GM12878 (cell line): ENCODE results near the gene ARL11. TPM values are rescaled to one million over a fixed set of nuclear protein-coding genes. Genes with fewer than 3 reads are reported as not detected.

Experiments
- ATAC-seq: fragments of 200-7000 bp; cut with Tn5 transposase; 3 replicates; pipeline ENCODE4 v1.9.1; 2020; ENCODE audit warnings: mild to moderate bottlenecking, moderate library complexity
- BruUV-seq: library from RNA; stranded (reverse); fragments of 400-500 nt; replicated peaks from 2 replicates; lab custom pipeline; 2021; lab: Mats Ljungman, UMichigan
- CTCF ChIA-PET: fragments of 300-600 bp; sonication (Branson Sonifier 250); formaldehyde crosslinking; extraction: SDS; loops from one replicate; lab custom pipeline; 2021; ENCODE audit warnings: inconsistent platforms; lab: Yijun Ruan, JAX
- POLR2A ChIA-PET: fragments of 350-600 bp; formaldehyde crosslinking; extraction: SDS; loops from one replicate; lab custom pipeline; 2021; ENCODE audit warnings: inconsistent platforms; lab: Charles Lee
- RAD21 ChIA-PET: fragments of 300-600 bp; sonication (Branson Sonifier 250); formaldehyde crosslinking; loops from one replicate; lab custom pipeline; 2023; ENCODE audit warnings: antibody characterized with exemption; ENCODE audit not compliant: unreplicated experiment; lab: Charles Lee
- SMC1A ChIA-PET: fragments of 300-600 bp; sonication (Branson Sonifier 250); formaldehyde crosslinking; loops from one replicate; lab custom pipeline; 2023; ENCODE audit not compliant: unreplicated experiment, uncharacterized antibody; lab: Charles Lee
- DNase-seq: peaks from one replicate; pipeline ENCODE4 v3.0.0-alpha.2; 2011; ENCODE audit warnings: low read depth, low spot score
- FAIRE-seq: peaks from 3 replicates; lab custom pipeline; 2011; peaks lifted over from hg19 to GRCh38; lab: Jason Lieb, UNC
- H2AFZ ChIP-seq: 2 replicates; pipeline ENCODE4 v1.6.0; 2011; ENCODE audit warnings: low read depth, low read length, control low read depth; ENCODE audit not compliant: control insufficient read depth
- H3K27ac ChIP-seq: 2 replicates; pipeline ENCODE4 v1.5.1; 2011; ENCODE audit warnings: control low read depth; ENCODE audit not compliant: control insufficient read depth, insufficient read depth
- H3K27me3 ChIP-seq, 2 experiments: replicated peaks in 1 of 2; 2 replicates each; pipeline versions ENCODE4 v1.6.0 to v1.6.1; 2011; ENCODE audit warnings: low read length in 1 of 2; ENCODE audit not compliant: control insufficient read depth in 2 of 2, insufficient read depth in 2 of 2
- H3K36me3 ChIP-seq, 2 experiments: 2 replicates each; pipeline ENCODE4 v1.5.1; 2011; ENCODE audit warnings: low read length in 1 of 2; ENCODE audit not compliant: control insufficient read depth in 2 of 2, insufficient read depth in 2 of 2
- H3K4me1 ChIP-seq: 2 replicates; pipeline ENCODE4 v1.6.1; 2011; ENCODE audit warnings: mild to moderate bottlenecking, low read length, moderate library complexity, mixed read lengths; ENCODE audit not compliant: control insufficient read depth, insufficient read depth
- H3K4me2 ChIP-seq: 2 replicates; pipeline ENCODE4 v1.6.0; 2011; ENCODE audit warnings: control low read depth; ENCODE audit not compliant: control insufficient read depth, insufficient read depth
- H3K4me3 ChIP-seq: fragments of 200-600 bp; sonication (generic); 2 replicates; pipeline ENCODE4 v1.5.1; 2016
- H3K79me2 ChIP-seq: 2 replicates; pipeline ENCODE4 v1.6.0; 2011; ENCODE audit warnings: low read length; ENCODE audit not compliant: control insufficient read depth, insufficient read depth
- H3K9ac ChIP-seq: 2 replicates; pipeline ENCODE4 v1.8.0; 2011; ENCODE audit warnings: low read length, control low read depth, mixed read lengths; ENCODE audit not compliant: control insufficient read depth, insufficient read depth
- H3K9me3 ChIP-seq: replicated peaks from 3 replicates; pipeline ENCODE4 v1.5.1; 2011; ENCODE audit warnings: mild to moderate bottlenecking, low read length; ENCODE audit not compliant: control insufficient read depth, insufficient read depth
- H4K20me1 ChIP-seq: 2 replicates; pipeline ENCODE4 v1.6.0; 2011; ENCODE audit not compliant: control insufficient read depth, insufficient read depth
- BCL3 ChIP-seq: IDR thresholded peaks from 2 replicates; pipeline ENCODE4 v1.6.1; 2011; ENCODE audit warnings: borderline replicate concordance, low read depth, mild to moderate bottlenecking, moderate library complexity, low read length; ENCODE audit not compliant: insufficient read depth, poor library complexity, severe bottlenecking
- CBFB ChIP-seq: IDR thresholded peaks from 2 replicates; pipeline ENCODE4 v1.6.1; 2016; ENCODE audit warnings: antibody characterized with exemption, low read depth
- E4F1 ChIP-seq: fragments of 450-650 bp; IDR thresholded peaks from 2 replicates; pipeline ENCODE4 v1.6.1; 2018; ENCODE audit warnings: borderline replicate concordance, mild to moderate bottlenecking; ENCODE audit not compliant: partially characterized antibody
- KAT2A ChIP-seq: conservative IDR thresholded peaks from 2 replicates; pipeline ENCODE4 v1.6.1; 2011; ENCODE audit warnings: low read depth, low read length; ENCODE audit not compliant: control insufficient read depth
- MXI1 ChIP-seq: fragments of 150-350 bp; IDR thresholded peaks from 2 replicates; pipeline ENCODE4 v1.6.1; 2011; ENCODE audit warnings: low read depth, mild to moderate bottlenecking, inconsistent platforms, low read length, improper control_type of control experiment
- SMAD1 ChIP-seq: fragments of 450-650 bp; IDR thresholded peaks from 2 replicates; pipeline ENCODE4 v1.6.1; 2018; ENCODE audit warnings: mild to moderate bottlenecking, low read depth; ENCODE audit not compliant: partially characterized antibody
- SRF ChIP-seq, 2 experiments: IDR thresholded peaks; 2 replicates each; pipeline ENCODE4 v1.6.1; 2011; ENCODE audit warnings: low read depth in 2 of 2, low read length in 2 of 2, mild to moderate bottlenecking in 1 of 2, moderate library complexity in 1 of 2
- TAF1 ChIP-seq: IDR thresholded peaks from 2 replicates; pipeline ENCODE4 v1.6.1; 2011; ENCODE audit warnings: mild to moderate bottlenecking, low read depth, low read length, borderline replicate concordance
- TCF3 ChIP-seq: IDR thresholded peaks from 2 replicates; pipeline ENCODE4 v1.6.1; 2012; ENCODE audit warnings: low read depth, mild to moderate bottlenecking, low read length, borderline replicate concordance; ENCODE audit not compliant: insufficient read depth
- WGBS: methylation state at CpG from one replicate; pipeline ENCODE4 v1.1.6; 2016; ENCODE audit warnings: low lambda C conversion rate; ENCODE audit not compliant: insufficient replicate concordance, insufficient coverage; ENCODE audit errors: missing lambda C conversion rate; 5-methylcytosine and 5-hydroxymethylcytosine counted together
- in situ Hi-C: fragments of 300-500 bp; cut with MboI; formaldehyde crosslinking; loops from 9 replicates; pipeline ENCODE4 v1.14.3; 2018; ENCODE audit warnings: mixed read lengths
- intact Hi-C: fragments of 100-400 bp; cut with micrococcal nuclease; formaldehyde crosslinking; loops from one replicate; pipeline ENCODE4 v1.14.2; 2022; ENCODE audit not compliant: unreplicated experiment
- polyA plus RNA-seq, 11 experiments: library from polyadenylated mRNA; depleted of rRNA in 4 of 11; unstranded in 6 of 11; stranded (reverse) in 5 of 11; fragments of >200 nt; fragmentation: Nextera tagmentation in 4 of 11; fragmentation: Illumina TruSeq in 1 of 11; extraction: Ambion mirVana in 4 of 11; extraction: Trizol in 1 of 11; gene quantifications; 1 replicate in 1 of 11; 2 replicates in 10 of 11; pipeline versions ENCODE4 v1.2.1 to v1.2.3, GENCODE V29; 2011 to 2016; ENCODE audit warnings: inconsistent platforms in 2 of 11, missing spikeins in 2 of 11, low read depth in 1 of 11
- total RNA-seq, 4 experiments: library from RNA; depleted of rRNA in 3 of 4; stranded (reverse); fragments of >200 nt in 3 of 4; fragmentation: Illumina TruSeq in 1 of 4; extraction: Trizol in 1 of 4; gene quantifications; 2 replicates each; pipeline versions ENCODE4 v1.2.1 to v1.2.3, GENCODE V29; 2013 to 2021
- TF ChIP-seq, protein P1 (sequence below): IDR thresholded peaks from 2 replicates; pipeline ENCODE4 v1.6.1; 2011; ENCODE audit warnings: low read depth, low read length, improper control_type of control experiment, borderline replicate concordance
- TF ChIP-seq, protein P2 (sequence below), 3 experiments: IDR thresholded peaks in 2 of 3; conservative IDR thresholded peaks in 1 of 3; 2 replicates each; pipeline ENCODE4 v1.5.1; 2011; ENCODE audit warnings: low read depth in 3 of 3, low read length in 3 of 3, mild to moderate bottlenecking in 3 of 3, control low read depth in 2 of 3, moderate library complexity in 2 of 3, inconsistent platforms in 1 of 3, mixed read lengths in 1 of 3; ENCODE audit not compliant: control insufficient read depth in 2 of 3, insufficient read depth in 1 of 3; ENCODE audit errors: extremely low read depth in 1 of 3

ARL11 gene
- total and polyA plus RNA-seq, 10 of the 15 experiments (the other 5 are each of a cell fraction or from before 2014, with no cell fraction given) = 2.0 to 7.2 (median 4.4) TPM

GRCh38 chr13:49678191-49678914, 50.0 kb downstream of the ARL11 start:
- ChIA-PET CTCF (interaction anchor here (1.8 kb wide), 1 partner anchor 113 kb away, joined by 12 read pairs; no protein-coding TSS in a partner anchor), RAD21 (interaction anchor here (0.5 kb wide), 1 partner anchor 115 kb away, joined by 3 read pairs; no protein-coding TSS in a partner anchor), SMC1A (interaction anchor here (1.1 to 1.6 kb wide), 3 partner anchors 11 to 166 kb away, joined by 3 to 9 read pairs (median 4); no protein-coding TSS in a partner anchor), POLR2A (no interaction called here)
- H3K4me1 ChIP-seq = peaks cover 4% of the 10 kb centered on the region
- H3K9ac ChIP-seq = no peak overlapping the region
- no peaks in the 10 kb centered on the region for H3K36me3 ChIP-seq
- in situ Hi-C loops (no loop called here), intact Hi-C loops (no loop called here)
- H2AFZ ChIP-seq = no peak overlapping the region
- no TSS peak for BruUV-seq
- no peak for DNase-seq
- H3K79me2 ChIP-seq = peaks cover 3% of the 10 kb centered on the region
- no peak for TF ChIP-seq MXI1
- TF ChIP-seq TAF1 = no peak
- TF ChIP-seq, protein P1, sequence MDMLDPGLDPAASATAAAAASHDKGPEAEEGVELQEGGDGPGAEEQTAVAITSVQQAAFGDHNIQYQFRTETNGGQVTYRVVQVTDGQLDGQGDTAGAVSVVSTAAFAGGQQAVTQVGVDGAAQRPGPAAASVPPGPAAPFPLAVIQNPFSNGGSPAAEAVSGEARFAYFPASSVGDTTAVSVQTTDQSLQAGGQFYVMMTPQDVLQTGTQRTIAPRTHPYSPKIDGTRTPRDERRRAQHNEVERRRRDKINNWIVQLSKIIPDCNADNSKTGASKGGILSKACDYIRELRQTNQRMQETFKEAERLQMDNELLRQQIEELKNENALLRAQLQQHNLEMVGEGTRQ = no peak
- TF ChIP-seq BCL3 = no peak
- TF ChIP-seq SRF (IDR thresholded peaks at IDR 0.05; ENCODE audit: low read depth in 2 of 2, low read length in 2 of 2) = no peak
- TF ChIP-seq, protein P2, sequence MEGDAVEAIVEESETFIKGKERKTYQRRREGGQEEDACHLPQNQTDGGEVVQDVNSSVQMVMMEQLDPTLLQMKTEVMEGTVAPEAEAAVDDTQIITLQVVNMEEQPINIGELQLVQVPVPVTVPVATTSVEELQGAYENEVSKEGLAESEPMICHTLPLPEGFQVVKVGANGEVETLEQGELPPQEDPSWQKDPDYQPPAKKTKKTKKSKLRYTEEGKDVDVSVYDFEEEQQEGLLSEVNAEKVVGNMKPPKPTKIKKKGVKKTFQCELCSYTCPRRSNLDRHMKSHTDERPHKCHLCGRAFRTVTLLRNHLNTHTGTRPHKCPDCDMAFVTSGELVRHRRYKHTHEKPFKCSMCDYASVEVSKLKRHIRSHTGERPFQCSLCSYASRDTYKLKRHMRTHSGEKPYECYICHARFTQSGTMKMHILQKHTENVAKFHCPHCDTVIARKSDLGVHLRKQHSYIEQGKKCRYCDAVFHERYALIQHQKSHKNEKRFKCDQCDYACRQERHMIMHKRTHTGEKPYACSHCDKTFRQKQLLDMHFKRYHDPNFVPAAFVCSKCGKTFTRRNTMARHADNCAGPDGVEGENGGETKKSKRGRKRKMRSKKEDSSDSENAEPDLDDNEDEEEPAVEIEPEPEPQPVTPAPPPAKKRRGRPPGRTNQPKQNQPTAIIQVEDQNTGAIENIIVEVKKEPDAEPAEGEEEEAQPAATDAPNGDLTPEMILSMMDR (IDR thresholded peaks at IDR 0.05 in 2 of 3, conservative IDR thresholded peaks at IDR 0.05 in 1 of 3; ENCODE audit: control insufficient read depth in 2 of 3, extremely low read depth in 1 of 3, insufficient read depth in 1 of 3, low read depth in 3 of 3, low read length in 3 of 3) = no peak
- no peak for TF ChIP-seq E4F1
- TF ChIP-seq KAT2A = no peak
- TF ChIP-seq SMAD1 = no peak
- no peak for TF ChIP-seq CBFB
- no peak for TF ChIP-seq TCF3
- no peak for ATAC-seq
- no peaks in the 10 kb centered on the region for H3K27me3 ChIP-seq
- 97% methylated on average over 43 of the region's 48 CpGs for WGBS
- no peak overlapping the region for H3K4me2 ChIP-seq
- H3K27ac ChIP-seq = no peak overlapping the region
- H3K9me3 ChIP-seq = no peaks in the 10 kb centered on the region
- H4K20me1 ChIP-seq = no peaks in the 10 kb centered on the region; the same call in 1 of the 2 replicates
- FAIRE-seq = no peak
- no peak overlapping the region for H3K4me3 ChIP-seq
